ENCODE data around the gene GPC1. TPM values are rescaled to one million over a fixed set of nuclear protein-coding genes. Genes with fewer than 3 reads are reported as not detected.

Gene GPC1
- total and polyA plus RNA-seq, 10 of the 15 experiments (the other 5 are each of a cell fraction or from before 2014, with no cell fraction given), result 0.06 to 0.77 (median 0.23) TPM; not detected in 3

DNA sequence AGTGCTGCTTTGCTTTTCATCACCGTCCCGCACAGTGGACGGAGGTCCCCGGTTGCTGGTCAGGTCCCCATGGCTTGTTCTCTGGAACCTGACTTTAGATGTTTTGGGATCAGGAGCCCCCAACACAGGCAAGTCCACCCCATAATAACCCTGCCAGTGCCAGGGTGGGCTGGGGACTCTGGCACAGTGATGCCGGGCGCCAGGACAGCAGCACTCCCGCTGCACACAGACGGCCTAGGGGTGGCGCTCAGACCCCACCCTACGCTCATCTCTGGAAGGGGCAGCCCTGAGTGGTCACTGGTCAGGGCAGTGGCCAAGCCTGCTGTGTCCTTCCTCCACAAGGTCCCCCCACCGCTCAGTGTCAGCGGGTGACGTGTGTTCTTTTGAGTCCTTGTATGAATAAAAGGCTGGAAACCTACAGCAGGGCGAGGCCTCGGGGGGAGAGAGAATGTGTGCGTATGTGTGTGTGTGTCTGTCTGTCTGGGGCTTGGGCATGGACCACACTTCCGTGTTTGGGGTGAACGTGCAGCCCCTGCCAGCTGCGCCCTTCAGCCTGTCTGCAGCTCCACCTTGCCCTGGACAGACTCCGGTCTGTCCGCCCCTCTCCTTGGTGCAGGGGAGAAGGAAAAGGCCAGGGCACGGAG, 32.3 kb downstream of the GPC1 start:
- ChIA-PET SMC1A (ENCODE audit: uncharacterized antibody, unreplicated experiment) (no interaction called here), CTCF (no interaction called here), POLR2A (no interaction called here), RAD21 (ENCODE audit: unreplicated experiment) (no interaction called here)
- TF ChIP-seq EGR1 (IDR thresholded peaks at IDR 0.05; ENCODE audit: borderline replicate concordance in 1 of 2, low read depth in 2 of 2, low read length in 2 of 2), result no peak
- TF ChIP-seq TBL1XR1 (IDR thresholded peaks at IDR 0.05; ENCODE audit: low read depth, low read length), result no peak
- no peak for TF ChIP-seq ZBED1 (IDR thresholded peaks at IDR 0.05; ENCODE audit: borderline replicate concordance)
- TF ChIP-seq, protein P1, sequence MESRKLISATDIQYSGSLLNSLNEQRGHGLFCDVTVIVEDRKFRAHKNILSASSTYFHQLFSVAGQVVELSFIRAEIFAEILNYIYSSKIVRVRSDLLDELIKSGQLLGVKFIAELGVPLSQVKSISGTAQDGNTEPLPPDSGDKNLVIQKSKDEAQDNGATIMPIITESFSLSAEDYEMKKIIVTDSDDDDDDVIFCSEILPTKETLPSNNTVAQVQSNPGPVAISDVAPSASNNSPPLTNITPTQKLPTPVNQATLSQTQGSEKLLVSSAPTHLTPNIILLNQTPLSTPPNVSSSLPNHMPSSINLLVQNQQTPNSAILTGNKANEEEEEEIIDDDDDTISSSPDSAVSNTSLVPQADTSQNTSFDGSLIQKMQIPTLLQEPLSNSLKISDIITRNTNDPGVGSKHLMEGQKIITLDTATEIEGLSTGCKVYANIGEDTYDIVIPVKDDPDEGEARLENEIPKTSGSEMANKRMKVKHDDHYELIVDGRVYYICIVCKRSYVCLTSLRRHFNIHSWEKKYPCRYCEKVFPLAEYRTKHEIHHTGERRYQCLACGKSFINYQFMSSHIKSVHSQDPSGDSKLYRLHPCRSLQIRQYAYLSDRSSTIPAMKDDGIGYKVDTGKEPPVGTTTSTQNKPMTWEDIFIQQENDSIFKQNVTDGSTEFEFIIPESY (IDR thresholded peaks at IDR 0.05), result no peak
- no peak for TF ChIP-seq TCF7 (IDR thresholded peaks at IDR 0.05; ENCODE audit: borderline replicate concordance)
- TF ChIP-seq POLR2AphosphoS2 (IDR thresholded peaks at IDR 0.05; ENCODE audit: low read depth, low read length), result no peak
- TF ChIP-seq, protein P2, sequence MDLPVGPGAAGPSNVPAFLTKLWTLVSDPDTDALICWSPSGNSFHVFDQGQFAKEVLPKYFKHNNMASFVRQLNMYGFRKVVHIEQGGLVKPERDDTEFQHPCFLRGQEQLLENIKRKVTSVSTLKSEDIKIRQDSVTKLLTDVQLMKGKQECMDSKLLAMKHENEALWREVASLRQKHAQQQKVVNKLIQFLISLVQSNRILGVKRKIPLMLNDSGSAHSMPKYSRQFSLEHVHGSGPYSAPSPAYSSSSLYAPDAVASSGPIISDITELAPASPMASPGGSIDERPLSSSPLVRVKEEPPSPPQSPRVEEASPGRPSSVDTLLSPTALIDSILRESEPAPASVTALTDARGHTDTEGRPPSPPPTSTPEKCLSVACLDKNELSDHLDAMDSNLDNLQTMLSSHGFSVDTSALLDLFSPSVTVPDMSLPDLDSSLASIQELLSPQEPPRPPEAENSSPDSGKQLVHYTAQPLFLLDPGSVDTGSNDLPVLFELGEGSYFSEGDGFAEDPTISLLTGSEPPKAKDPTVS (IDR thresholded peaks at IDR 0.05; ENCODE audit: low read depth, low read length), result no peak
- no peak for TF ChIP-seq FOXK2 (IDR thresholded peaks at IDR 0.05)
- TF ChIP-seq SMARCA5 (IDR thresholded peaks at IDR 0.05), result no peak
- H3K9me3 ChIP-seq (replicated peaks; ENCODE audit: control insufficient read depth, insufficient read depth, low read length), result peaks cover 3% of the 10 kb centered on the region; the same call in 1 of the 3 replicates
- WGBS (ENCODE audit: insufficient coverage, insufficient replicate concordance, low lambda C conversion rate, missing lambda C conversion rate), result 78% methylated on average over 22 of the region's 22 CpGs
- in situ Hi-C loops (cut with MboI), result no loop called here
- H3K36me3 ChIP-seq (ENCODE audit: control insufficient read depth in 2 of 2, insufficient read depth in 2 of 2, low read length in 1 of 2), result no peaks in the 10 kb centered on the region
- DNase-seq (ENCODE audit: low read depth, low spot score) (no peak), ATAC-seq (no peak), FAIRE-seq (no peak)
- no peak overlapping the region for H3K4me2 ChIP-seq (ENCODE audit: control insufficient read depth, insufficient read depth)
- H3K9ac ChIP-seq (ENCODE audit: control insufficient read depth, insufficient read depth, low read length), result no peak overlapping the region
- H2AFZ ChIP-seq (ENCODE audit: control insufficient read depth, low read depth, low read length), result no peak overlapping the region
- H3K4me3 ChIP-seq, result no peak overlapping the region
- no peaks in the 10 kb centered on the region for H3K79me2 ChIP-seq (ENCODE audit: control insufficient read depth, insufficient read depth, low read length)
- H3K4me1 ChIP-seq (ENCODE audit: control insufficient read depth, insufficient read depth, low read length), result peaks cover 6% of the 10 kb centered on the region
- no peaks in the 10 kb centered on the region for H4K20me1 ChIP-seq (ENCODE audit: control insufficient read depth, insufficient read depth)
- no peaks in the 10 kb centered on the region for H3K27me3 ChIP-seq (replicated peaks in 1 of 2; ENCODE audit: control insufficient read depth in 2 of 2, insufficient read depth in 2 of 2, low read length in 1 of 2)
- no peak overlapping the region for H3K27ac ChIP-seq (ENCODE audit: control insufficient read depth, insufficient read depth)
- intact Hi-C loops (cut with micrococcal nuclease; ENCODE audit: unreplicated experiment), result no loop called here
- BruUV-seq (replicated peaks), result no TSS peak
